ENCODE measurements around the gene SYNE2.
"Not testable (repeated sequence)": the region's sequence is repeated elsewhere in the genome, so short reads cannot be mapped to it uniquely, and the experiment has no call there.

Gene SYNE2

GRCh38 chr14:64210216-64210615 lies 357.4 kb downstream of the SYNE2 start:
- H3K36me3 ChIP-seq (replicated peaks) = peaks cover 7% of the 10 kb centered on the region
- no peaks in the 10 kb centered on the region for H3K27me3 ChIP-seq (ENCODE audit: low read depth)
- no peak overlapping the region for H3K4me3 ChIP-seq
- H3K4me1 ChIP-seq = peaks cover 7% of the 10 kb centered on the region
- H3K9me3 ChIP-seq = no peaks in the 10 kb centered on the region
- in situ Hi-C loops (cut with MboI; ENCODE audit: low sequenced_read_pairs) = no loop called here
- DNase-seq (ENCODE audit: low spot score in 2 of 2) = no peak

GRCh38 chr14:64210912-64211311 lies 358.1 kb downstream of the SYNE2 start:
- H3K27me3 ChIP-seq (ENCODE audit: low read depth); H3K9me3 ChIP-seq; H3K4me1 ChIP-seq; in situ Hi-C loops (cut with MboI; ENCODE audit: low sequenced_read_pairs); H3K4me3 ChIP-seq; DNase-seq (ENCODE audit: low spot score in 2 of 2): not testable (repeated sequence)
- H3K36me3 ChIP-seq (replicated peaks) = peaks cover 10% of the 10 kb centered on the region

GRCh38 chr14:64212666-64213065 lies 359.9 kb downstream of the SYNE2 start:
- Histone ChIP-seq H3K27me3 (ENCODE audit: low read depth) (no peaks in the 10 kb centered on the region), H3K4me1 (no peaks in the 10 kb centered on the region), H3K36me3 (replicated peaks) (peaks cover 19% of the 10 kb centered on the region), H3K4me3 (no peak overlapping the region), H3K9me3 (no peaks in the 10 kb centered on the region)
- DNase-seq (ENCODE audit: low spot score in 2 of 2) = no peak
- in situ Hi-C loops (cut with MboI; ENCODE audit: low sequenced_read_pairs) = no loop called here

DNA sequence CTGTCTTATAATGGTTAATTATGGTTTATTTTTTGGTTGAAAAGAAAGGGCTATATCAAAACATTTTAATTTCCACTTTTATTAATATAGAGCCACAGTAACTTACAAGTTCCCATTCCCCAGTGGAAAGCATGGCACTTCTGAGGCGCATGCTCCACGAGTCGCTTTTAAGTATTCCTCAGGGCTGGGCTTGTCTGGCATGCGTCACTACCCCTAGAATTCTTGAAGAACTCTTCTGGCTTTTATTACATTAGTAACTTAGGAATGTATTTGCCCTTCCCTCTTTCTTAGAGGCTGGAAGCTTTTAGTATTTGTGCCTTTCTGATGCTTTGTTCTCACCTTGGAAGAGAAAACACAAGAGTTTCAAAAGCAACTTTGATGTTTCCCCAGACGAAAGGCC lies 360.3 kb downstream of the SYNE2 start:
- in situ Hi-C loops (cut with MboI; ENCODE audit: low sequenced_read_pairs) = no loop called here

DNA sequence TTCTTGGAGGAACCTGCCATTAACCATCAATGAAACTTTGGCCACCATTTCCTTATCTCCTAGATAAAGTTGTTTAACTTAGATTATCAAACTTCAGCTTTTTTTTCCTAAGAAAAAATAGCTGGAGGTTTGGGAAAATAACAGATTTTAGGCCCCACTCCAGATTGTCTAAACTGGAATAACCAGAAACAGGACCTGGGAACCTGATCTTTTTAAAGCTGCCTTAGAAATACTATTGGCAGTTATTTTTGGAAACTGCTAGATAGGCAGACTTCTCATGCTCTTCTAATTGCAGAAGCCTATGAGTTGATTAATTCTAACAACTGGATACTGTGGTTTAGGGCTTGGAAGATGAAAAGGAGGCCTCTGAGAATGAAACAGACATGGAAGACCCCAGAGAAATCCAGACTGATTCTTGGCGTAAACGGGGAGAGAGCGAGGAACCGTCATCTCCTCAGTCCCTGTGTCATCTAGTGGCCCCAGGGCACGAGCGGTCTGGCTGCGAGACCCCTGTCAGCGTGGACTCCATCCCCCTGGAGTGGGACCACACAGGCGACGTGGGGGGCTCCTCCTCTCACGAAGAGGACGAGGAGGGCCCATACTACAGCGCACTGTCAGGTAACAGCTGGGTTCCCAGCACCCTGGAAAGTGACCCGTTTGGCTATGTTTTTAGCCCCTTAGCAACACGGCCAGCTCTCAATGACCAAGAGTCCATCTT lies 361.2 kb downstream of the SYNE2 start:
- Histone ChIP-seq H3K4me1 (no peaks in the 10 kb centered on the region), H3K36me3 (replicated peaks) (peaks cover 29% of the 10 kb centered on the region), H3K27me3 (ENCODE audit: low read depth) (no peaks in the 10 kb centered on the region), H3K4me3 (no peak overlapping the region), H3K9me3 (no peaks in the 10 kb centered on the region)
- no peak for DNase-seq (ENCODE audit: low spot score in 2 of 2)
- in situ Hi-C loops (cut with MboI; ENCODE audit: low sequenced_read_pairs) = no loop called here

More for the DNA sequence above, 360.3 kb downstream of the SYNE2 start:
- no peak overlapping the region for H3K4me3 ChIP-seq
- H3K4me1 ChIP-seq = no peaks in the 10 kb centered on the region
- H3K9me3 ChIP-seq = no peaks in the 10 kb centered on the region
- peaks cover 23% of the 10 kb centered on the region for H3K36me3 ChIP-seq (replicated peaks)
- no peaks in the 10 kb centered on the region for H3K27me3 ChIP-seq (ENCODE audit: low read depth)
- no peak for DNase-seq (ENCODE audit: low spot score in 2 of 2)

- DNase-seq (ENCODE audit: low spot score in 2 of 2) = no peak
- peaks cover 29% of the 10 kb centered on the region for H3K36me3 ChIP-seq (replicated peaks)
- no peaks in the 10 kb centered on the region for H3K9me3 ChIP-seq
- no peak overlapping the region for H3K4me3 ChIP-seq
- no peaks in the 10 kb centered on the region for H3K4me1 ChIP-seq
- in situ Hi-C loops (cut with MboI; ENCODE audit: low sequenced_read_pairs) = no loop called here
- no peaks in the 10 kb centered on the region for H3K27me3 ChIP-seq (ENCODE audit: low read depth)
Measured at GRCh38 chr14:64215274-64215673, 362.5 kb downstream of the SYNE2 start.

GRCh38 chr14:64215978-64216377 lies 363.2 kb downstream of the SYNE2 start:
- Histone ChIP-seq H3K4me1 (no peaks in the 10 kb centered on the region), H3K9me3 (no peaks in the 10 kb centered on the region), H3K36me3 (replicated peaks) (peaks cover 29% of the 10 kb centered on the region), H3K27me3 (ENCODE audit: low read depth) (no peaks in the 10 kb centered on the region), H3K4me3 (no peak overlapping the region)
- no peak for DNase-seq (ENCODE audit: low spot score in 2 of 2)
- in situ Hi-C loops (cut with MboI; ENCODE audit: low sequenced_read_pairs) = no loop called here

DNA sequence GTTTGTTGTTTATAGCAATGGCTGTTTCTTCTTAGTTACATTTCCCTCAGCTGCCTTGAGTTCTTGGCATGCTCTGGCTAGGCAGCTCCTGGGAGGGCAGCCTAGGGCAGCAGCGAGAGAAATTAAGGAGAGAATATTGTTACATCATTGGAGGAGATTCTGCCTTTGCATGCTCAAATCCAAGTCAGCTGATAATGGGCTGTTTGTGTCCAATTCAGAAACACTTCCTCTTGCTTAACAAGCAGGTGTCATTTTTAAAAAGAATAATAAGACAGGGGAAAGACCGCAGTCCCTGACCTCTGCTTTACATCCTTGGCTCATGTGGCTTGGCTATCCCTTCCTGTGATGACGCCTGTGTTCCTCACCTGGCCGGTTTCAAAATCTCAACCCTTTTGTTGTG lies 364.5 kb downstream of the SYNE2 start:
- Histone ChIP-seq H3K9me3 (no peaks in the 10 kb centered on the region), H3K36me3 (replicated peaks) (peaks cover 35% of the 10 kb centered on the region), H3K4me3 (no peak overlapping the region), H3K27me3 (ENCODE audit: low read depth) (no peaks in the 10 kb centered on the region), H3K4me1 (no peaks in the 10 kb centered on the region)
- in situ Hi-C loops (cut with MboI; ENCODE audit: low sequenced_read_pairs) = no loop called here
- no peak for DNase-seq (ENCODE audit: low spot score in 2 of 2)

- no peak overlapping the region for H3K4me3 ChIP-seq
- no peaks in the 10 kb centered on the region for H3K9me3 ChIP-seq
- H3K4me1 ChIP-seq = no peaks in the 10 kb centered on the region
- peaks cover 35% of the 10 kb centered on the region for H3K36me3 ChIP-seq (replicated peaks)
- in situ Hi-C loops (cut with MboI; ENCODE audit: low sequenced_read_pairs) = no loop called here
- no peak for DNase-seq (ENCODE audit: low spot score in 2 of 2)
- no peaks in the 10 kb centered on the region for H3K27me3 ChIP-seq (ENCODE audit: low read depth)
Measured at GRCh38 chr14:64217834-64218233, 365.0 kb downstream of the SYNE2 start.

- in situ Hi-C loops (cut with MboI; ENCODE audit: low sequenced_read_pairs) = no loop called here
- no peaks in the 10 kb centered on the region for H3K27me3 ChIP-seq (ENCODE audit: low read depth)
- peaks cover 35% of the 10 kb centered on the region for H3K36me3 ChIP-seq (replicated peaks)
- H3K4me3 ChIP-seq = no peak overlapping the region
- no peaks in the 10 kb centered on the region for H3K4me1 ChIP-seq
- H3K9me3 ChIP-seq = no peaks in the 10 kb centered on the region
- no peak for DNase-seq (ENCODE audit: low spot score in 2 of 2)
Measured at GRCh38 chr14:64218344-64219240, 365.8 kb downstream of the SYNE2 start.

GRCh38 chr14:64220056-64220455 lies 367.3 kb downstream of the SYNE2 start:
- Histone ChIP-seq H3K4me1 (no peaks in the 10 kb centered on the region), H3K27me3 (ENCODE audit: low read depth) (no peaks in the 10 kb centered on the region), H3K36me3 (replicated peaks) (peaks cover 33% of the 10 kb centered on the region), H3K9me3 (no peaks in the 10 kb centered on the region), H3K4me3 (no peak overlapping the region)
- in situ Hi-C loops (cut with MboI; ENCODE audit: low sequenced_read_pairs) = no loop called here
- no peak for DNase-seq (ENCODE audit: low spot score in 2 of 2)

DNA sequence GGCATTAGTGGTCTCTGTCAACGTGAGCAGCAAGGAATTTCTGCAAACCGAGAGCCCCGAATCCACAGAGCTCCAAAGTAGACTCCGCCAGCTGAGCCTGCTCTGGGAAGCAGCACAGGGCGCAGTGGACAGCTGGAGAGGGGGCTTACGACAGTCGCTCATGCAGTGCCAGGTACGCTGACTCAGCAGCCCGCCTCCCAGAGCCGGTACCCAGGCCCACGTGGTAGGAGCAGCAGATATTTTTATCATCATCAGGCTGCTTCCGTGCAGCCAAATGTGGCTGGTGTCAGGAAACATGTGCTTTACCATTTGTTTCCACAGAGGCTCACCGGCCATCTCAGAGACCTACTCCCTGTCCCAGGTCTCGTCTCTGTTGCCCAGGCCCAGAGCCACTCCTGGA lies 367.7 kb downstream of the SYNE2 start:
- Histone ChIP-seq H3K4me1 (no peaks in the 10 kb centered on the region), H3K36me3 (replicated peaks) (peaks cover 29% of the 10 kb centered on the region), H3K9me3 (no peaks in the 10 kb centered on the region), H3K27me3 (ENCODE audit: low read depth) (no peaks in the 10 kb centered on the region), H3K4me3 (no peak overlapping the region)
- DNase-seq (ENCODE audit: low spot score in 2 of 2) = no peak
- in situ Hi-C loops (cut with MboI; ENCODE audit: low sequenced_read_pairs) = no loop called here

DNA sequence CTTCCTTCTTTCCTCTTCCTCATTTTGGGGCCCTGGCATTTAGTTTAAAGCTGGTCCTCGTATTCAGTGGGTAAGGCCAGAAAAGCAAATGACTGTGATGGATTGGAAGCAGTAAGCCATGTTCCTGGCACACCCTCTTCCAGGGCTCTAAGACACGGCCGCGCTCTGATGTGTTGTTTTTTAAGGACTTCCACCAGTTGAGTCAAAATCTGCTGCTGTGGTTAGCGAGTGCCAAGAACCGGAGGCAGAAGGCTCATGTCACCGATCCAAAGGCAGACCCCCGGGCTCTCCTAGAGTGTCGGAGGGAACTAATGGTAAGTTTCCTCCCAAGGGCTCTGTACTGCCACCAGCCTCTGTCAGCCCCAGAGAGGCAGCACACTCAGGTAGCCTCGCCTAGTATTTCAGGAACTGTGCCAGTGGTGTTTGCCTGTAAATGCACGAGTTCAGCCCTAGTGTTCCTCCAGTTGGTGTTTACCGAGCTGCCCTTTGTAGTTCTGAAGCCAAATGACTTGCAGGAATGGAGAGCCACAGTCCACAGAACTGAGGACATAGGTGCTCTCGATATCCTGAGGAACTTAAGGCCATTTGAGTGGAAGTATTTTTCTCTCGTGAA lies 368.7 kb downstream of the SYNE2 start:
- DNase-seq (ENCODE audit: low spot score in 2 of 2) = no peak
- Histone ChIP-seq H3K36me3 (replicated peaks) (peaks cover 24% of the 10 kb centered on the region), H3K27me3 (ENCODE audit: low read depth) (no peaks in the 10 kb centered on the region), H3K4me3 (no peak overlapping the region), H3K4me1 (no peaks in the 10 kb centered on the region), H3K9me3 (no peaks in the 10 kb centered on the region)
- in situ Hi-C loops (cut with MboI; ENCODE audit: low sequenced_read_pairs) = no loop called here
